Mesenchymal stem cell (in vitro differentiated cells and primary cell): ENCODE measurements around the gene STX1B.

Experiments
- DNase-seq: peaks from one replicate; pipeline ENCODE4 v3.0.0-alpha.2; 2013
- H2AFZ ChIP-seq: one replicate; pipeline ENCODE4 v1.6.1; 2013; ENCODE audit warnings: low read depth, mild to moderate bottlenecking, control low read depth, inconsistent platforms, low read length, moderate library complexity
- H2AK5ac ChIP-seq: 2 replicates; pipeline ENCODE4 v1.6.1; 2013; ENCODE audit warnings: low read length, moderate library complexity, mild to moderate bottlenecking, inconsistent platforms; ENCODE audit not compliant: severe bottlenecking
- H2BK120ac ChIP-seq: one replicate; pipeline ENCODE4 v1.6.1; 2013; ENCODE audit warnings: low read depth, mild to moderate bottlenecking, inconsistent platforms, low read length, moderate library complexity
- H2BK12ac ChIP-seq, 2 experiments: one replicate each; pipeline ENCODE4 v1.6.1; 2013; ENCODE audit warnings: inconsistent platforms in 2 of 2, low read length in 2 of 2, mild to moderate bottlenecking in 2 of 2, moderate library complexity in 2 of 2, control low read depth in 1 of 2
- H2BK15ac ChIP-seq: one replicate; pipeline ENCODE4 v1.6.1; 2013; ENCODE audit warnings: mild to moderate bottlenecking, low read depth, inconsistent platforms; ENCODE audit not compliant: poor library complexity, severe bottlenecking
- H2BK5ac ChIP-seq: 2 replicates; pipeline ENCODE4 v1.6.1; 2013; ENCODE audit warnings: low read depth, mild to moderate bottlenecking, low read length, control low read depth, inconsistent platforms; ENCODE audit not compliant: poor library complexity, severe bottlenecking
- H3K14ac ChIP-seq, 2 experiments: one replicate each; pipeline ENCODE4 v1.6.1; 2013; ENCODE audit warnings: inconsistent platforms in 2 of 2, low read length in 2 of 2, control low read depth in 1 of 2, mild to moderate bottlenecking in 1 of 2, moderate library complexity in 1 of 2
- H3K18ac ChIP-seq, 2 experiments: one replicate each; pipeline ENCODE4 v1.6.1; 2013; ENCODE audit warnings: inconsistent platforms in 2 of 2, low read length in 2 of 2, control low read depth in 1 of 2, low read depth in 1 of 2, mild to moderate bottlenecking in 1 of 2
- H3K23ac ChIP-seq, 2 experiments: one replicate each; pipeline ENCODE4 v1.6.1; 2013; ENCODE audit warnings: inconsistent platforms in 2 of 2, low read length in 2 of 2, mild to moderate bottlenecking in 2 of 2, moderate library complexity in 2 of 2, control low read depth in 1 of 2
- H3K27ac ChIP-seq: 2 replicates; pipeline ENCODE4 v1.5.1; 2013; ENCODE audit warnings: mild to moderate bottlenecking, moderate library complexity, low read length, control low read depth, inconsistent platforms; ENCODE audit not compliant: poor library complexity, severe bottlenecking
- H3K27me3 ChIP-seq, 2 experiments: 2 replicates each; pipeline versions ENCODE4 v1.6.1 to v1.7.0; 2013; ENCODE audit warnings: low read length in 2 of 2, mild to moderate bottlenecking in 2 of 2, moderate library complexity in 2 of 2, control low read depth in 1 of 2, inconsistent platforms in 1 of 2; ENCODE audit not compliant: control insufficient read depth in 1 of 2, insufficient read depth in 1 of 2
- H3K36me3 ChIP-seq, 2 experiments: 2 replicates each; pipeline versions ENCODE4 v1.6.1 to v1.7.0; 2013; ENCODE audit warnings: low read length in 2 of 2, control low read depth in 1 of 2, inconsistent platforms in 1 of 2, low read depth in 1 of 2, mild to moderate bottlenecking in 1 of 2; ENCODE audit not compliant: insufficient read depth in 2 of 2, control insufficient read depth in 1 of 2
- H3K4ac ChIP-seq, 2 experiments: one replicate each; pipeline ENCODE4 v1.6.1; 2013; ENCODE audit warnings: inconsistent platforms in 2 of 2, low read length in 2 of 2, mild to moderate bottlenecking in 2 of 2, moderate library complexity in 2 of 2, control low read depth in 1 of 2, low read depth in 1 of 2
- H3K4me1 ChIP-seq: 2 replicates; pipeline ENCODE4 v1.6.1; 2013; ENCODE audit warnings: low read depth, low read length, control low read depth; ENCODE audit not compliant: control insufficient read depth, insufficient read depth
- H3K4me2 ChIP-seq: 2 replicates; pipeline ENCODE4 v1.6.1; 2013; ENCODE audit warnings: low read length, mild to moderate bottlenecking, inconsistent platforms; ENCODE audit not compliant: poor library complexity, severe bottlenecking
- H3K4me3 ChIP-seq, 2 experiments: 2 replicates each; pipeline versions ENCODE4 v1.5.1 to v1.7.0; 2013; ENCODE audit warnings: low read length in 2 of 2, mild to moderate bottlenecking in 2 of 2, control low read depth in 1 of 2, low read depth in 1 of 2; ENCODE audit not compliant: insufficient read depth in 1 of 2
- H3K79me1 ChIP-seq: replicated peaks from 2 replicates; pipeline ENCODE4 v1.6.1; 2013; ENCODE audit warnings: mild to moderate bottlenecking, control low read depth, low read length, inconsistent platforms; ENCODE audit not compliant: poor library complexity, severe bottlenecking
- H3K9ac ChIP-seq: 2 replicates; pipeline ENCODE4 v1.7.0; 2013; ENCODE audit warnings: mild to moderate bottlenecking, low read length, moderate library complexity
- H3K9me3 ChIP-seq: 2 replicates; pipeline ENCODE4 v1.7.0; 2013; ENCODE audit warnings: mild to moderate bottlenecking, low read length; ENCODE audit not compliant: control insufficient read depth
- H4K8ac ChIP-seq: one replicate; pipeline ENCODE4 v1.6.1; 2013; ENCODE audit warnings: inconsistent platforms, mild to moderate bottlenecking, low read length, moderate library complexity
- H4K91ac ChIP-seq: one replicate; pipeline ENCODE4 v1.6.1; 2013; ENCODE audit warnings: mild to moderate bottlenecking, low read length, inconsistent platforms
- WGBS: methylation state at CpG from one replicate; pipeline ENCODE4 v1.1.7; 2013; ENCODE audit warnings: mixed read lengths; 5-methylcytosine and 5-hydroxymethylcytosine counted together

Gene STX1B

GRCh38 chr16:31006589-31006988 is 3.8 kb downstream of the STX1B start:
- DNase-seq: no peak
- Histone ChIP-seq H2AK5ac (no peak overlapping the region), H3K23ac (no peak overlapping the region), H3K36me3 (no peaks in the 10 kb centered on the region), H2AFZ (no peak overlapping the region), H3K4me3 (no peak overlapping the region), H3K79me1 (peaks cover 16% of the 10 kb centered on the region), H2BK15ac (no peak overlapping the region), H3K4me2 (no peak overlapping the region), H3K27me3 (peaks cover 0 to 8% of the 10 kb centered on the region in 2 experiments), H3K18ac (no peak overlapping the region), H2BK5ac (no peak overlapping the region), H2BK12ac (no peak overlapping the region), H4K8ac (no peak overlapping the region), H3K4me1 (peaks cover 41% of the 10 kb centered on the region), H3K4ac (no peak overlapping the region), H3K9ac (no peak overlapping the region), H3K9me3 (no peaks in the 10 kb centered on the region), H4K91ac (no peak overlapping the region), H3K27ac (no peak overlapping the region), H2BK120ac (no peak overlapping the region), H3K14ac (no peak overlapping the region)
- 95% methylated on average over 8 of the region's 8 CpGs for WGBS

GRCh38 chr16:31006086-31006385 is 4.4 kb downstream of the STX1B start:
- Histone ChIP-seq H3K27me3 (peaks cover 0 to 2% of the 10 kb centered on the region in 2 experiments), H2AFZ (peak overlapping the region; percentile 19), H2AK5ac (no peak overlapping the region), H3K79me1 (peaks cover 19% of the 10 kb centered on the region), H3K4me3 (no peak overlapping the region), H3K18ac (no peak overlapping the region), H3K14ac (no peak overlapping the region), H2BK5ac (no peak overlapping the region), H3K4me2 (no peak overlapping the region), H3K4ac (no peak overlapping the region), H2BK120ac (no peak overlapping the region), H4K91ac (no peak overlapping the region), H3K23ac (no peak overlapping the region), H2BK15ac (no peak overlapping the region), H3K36me3 (peaks cover 0 to 2% of the 10 kb centered on the region in 2 experiments), H3K9ac (no peak overlapping the region), H4K8ac (no peak overlapping the region), H3K9me3 (no peaks in the 10 kb centered on the region), H3K27ac (no peak overlapping the region), H3K4me1 (peaks cover 39% of the 10 kb centered on the region), H2BK12ac (no peak overlapping the region)
- WGBS: 81% methylated on average over 7 of the region's 7 CpGs
- no peak for DNase-seq

- Histone ChIP-seq H3K4me1 (peaks cover 36% of the 10 kb centered on the region), H2AK5ac (no peak overlapping the region), H2BK5ac (no peak overlapping the region), H3K4ac (no peak overlapping the region), H4K8ac (no peak overlapping the region), H4K91ac (no peak overlapping the region), H2BK120ac (no peak overlapping the region), H3K18ac (no peak overlapping the region), H2BK12ac (no peak overlapping the region), H3K4me2 (no peak overlapping the region), H3K79me1 (peaks cover 20% of the 10 kb centered on the region), H3K27me3 (no peaks in the 10 kb centered on the region), H3K27ac (no peak overlapping the region), H3K14ac (no peak overlapping the region), H3K36me3 (peaks cover 0 to 6% of the 10 kb centered on the region in 2 experiments), H2AFZ (no peak overlapping the region), H2BK15ac (no peak overlapping the region), H3K9me3 (no peaks in the 10 kb centered on the region), H3K9ac (no peak overlapping the region), H3K23ac (no peak overlapping the region), H3K4me3 (no peak overlapping the region)
- 88% methylated on average over 13 of the region's 16 CpGs for WGBS
- no peak for DNase-seq
Measured at GRCh38 chr16:31005350-31006085, 4.9 kb downstream of the STX1B start.

GRCh38 chr16:31004658-31005057 is 5.8 kb downstream of the STX1B start:
- Histone ChIP-seq H3K18ac (no peak overlapping the region), H4K91ac (no peak overlapping the region), H3K4ac (no peak overlapping the region), H3K36me3 (peaks cover 0 to 6% of the 10 kb centered on the region in 2 experiments), H3K9ac (no peak overlapping the region), H4K8ac (no peak overlapping the region), H2BK120ac (no peak overlapping the region), H3K9me3 (no peaks in the 10 kb centered on the region), H3K27me3 (no peaks in the 10 kb centered on the region), H3K4me3 (no peak overlapping the region), H3K4me1 (peaks cover 31% of the 10 kb centered on the region), H3K23ac (no peak overlapping the region), H3K27ac (no peak overlapping the region), H2BK15ac (no peak overlapping the region), H2BK5ac (no peak overlapping the region), H3K4me2 (no peak overlapping the region), H3K14ac (no peak overlapping the region), H2AK5ac (no peak overlapping the region), H2AFZ (no peak overlapping the region), H2BK12ac (no peak overlapping the region), H3K79me1 (peaks cover 20% of the 10 kb centered on the region)
- DNase-seq: no peak
- 74% methylated on average over 2 of the region's 2 CpGs for WGBS
